GM18508 (cell line): Measurements from ENCODE around the gene EMD.
"Not testable (repeated sequence)": the region's sequence is repeated elsewhere in the genome, so short reads cannot be mapped to it uniquely, and the experiment has no call there.

Source experiments
- ATAC-seq: cut with Tn5 transposase; IDR thresholded peaks from one replicate; pipeline ENCODE4 v1.9.1; 2021; ENCODE audit warnings: moderate number of reproducible peaks; ENCODE audit not compliant: insufficient read depth, unreplicated experiment

The EMD gene

GRCh38 chrX:154370300-154371016, 8.6 kb upstream of the EMD start:
- no peak for ATAC-seq

- ATAC-seq: no peak
Measured at GRCh38 chrX:154371017-154371788, 7.9 kb upstream of the EMD start.

GRCh38 chrX:154371789-154372300, 7.2 kb upstream of the EMD start:
- no peak for ATAC-seq

- ATAC-seq: no peak
Measured at GRCh38 chrX:154372612-154373022, 6.5 kb upstream of the EMD start.

GRCh38 chrX:154373340-154374306, 5.5 kb upstream of the EMD start:
- no peak for ATAC-seq

GRCh38 chrX:154374313-154375155, 4.6 kb upstream of the EMD start, which contains the start of gene FLNA:
FLNA (minus strand) TSS chrX:154374634; CDS start chrX:154371245, 3,389 bp downstream.
- ATAC-seq: no peak

GRCh38 chrX:154375156-154375504, 4.0 kb upstream of the EMD start:
- no peak for ATAC-seq

- no peak for ATAC-seq
Measured at GRCh38 chrX:154376774-154377173, 2.3 kb upstream of the EMD start.

GRCh38 chrX:154378059-154378798, 866 bp upstream of the EMD start:
- no peak for ATAC-seq

GRCh38 chrX:154379569-154379951, 465 bp downstream of the EMD start:
- ATAC-seq: no peak

- ATAC-seq: no peak
Measured at GRCh38 chrX:154380153-154380552, 1.1 kb downstream of the EMD start.

GRCh38 chrX:154380787-154381186, 1.7 kb downstream of the EMD start:
- no peak for ATAC-seq

GRCh38 chrX:154381271-154381670, 2.2 kb downstream of the EMD start:
- no peak for ATAC-seq

- ATAC-seq: no peak
Measured at GRCh38 chrX:154382483-154383069, 3.5 kb downstream of the EMD start.

GRCh38 chrX:154383359-154384283, 4.5 kb downstream of the EMD start:
- ATAC-seq: no peak

- ATAC-seq: no peak
Measured at GRCh38 chrX:154384284-154384892, 5.3 kb downstream of the EMD start.

GRCh38 chrX:154388094-154388493, 9.0 kb downstream of the EMD start:
- ATAC-seq: not testable (repeated sequence)
